CD14-positive monocyte (primary cell): Measurements from ENCODE around the gene DOK5. TPM values are rescaled to one million over a fixed set of nuclear protein-coding genes. Genes with fewer than 3 reads are reported as not detected.

Experiments
- DNase-seq, 3 donors: peaks; one replicate each; pipeline ENCODE4 v3.0.0-alpha.2; 2011 to 2022
- H2AFZ ChIP-seq: 2 replicates; pipeline ENCODE4 v1.6.0; 2012; ENCODE audit warnings: mild to moderate bottlenecking, low read depth, low read length, inconsistent platforms; ENCODE audit not compliant: insufficient read depth, poor library complexity, severe bottlenecking
- H3K27ac ChIP-seq, 2 donors: 1 replicate in 1 of 2; 2 replicates in 1 of 2; pipeline ENCODE4 v1.5.1; 2012 to 2013; ENCODE audit warnings: low read length in 2 of 2, control low read depth in 1 of 2, inconsistent platforms in 1 of 2, low read depth in 1 of 2, mild to moderate bottlenecking in 1 of 2
- H3K27me3 ChIP-seq, 2 donors: one replicate each; pipeline versions ENCODE4 v1.6.0 to v1.6.1; 2011 to 2013; ENCODE audit warnings: low read length in 2 of 2; ENCODE audit not compliant: control insufficient read depth in 2 of 2, insufficient read depth in 2 of 2
- H3K36me3 ChIP-seq, 2 donors: replicated peaks in 1 of 2; 1 replicate in 1 of 2; 2 replicates in 1 of 2; pipeline versions ENCODE4 v1.5.1 to v1.6.1; 2012 to 2013; ENCODE audit warnings: low read length in 2 of 2, control low read depth in 1 of 2, inconsistent platforms in 1 of 2, mild to moderate bottlenecking in 1 of 2; ENCODE audit not compliant: insufficient read depth in 2 of 2, control insufficient read depth in 1 of 2
- H3K4me1 ChIP-seq, 2 donors: 1 replicate in 1 of 2; 2 replicates in 1 of 2; pipeline versions ENCODE4 v1.5.1 to v1.6.1; 2012 to 2013; ENCODE audit warnings: low read length in 2 of 2, control low read depth in 1 of 2, inconsistent platforms in 1 of 2, mild to moderate bottlenecking in 1 of 2, moderate library complexity in 1 of 2; ENCODE audit not compliant: insufficient read depth in 2 of 2, control insufficient read depth in 1 of 2
- H3K4me2 ChIP-seq: replicated peaks from 2 replicates; pipeline ENCODE3; 2012; ENCODE audit warnings: low read length, moderate library complexity, mild to moderate bottlenecking; ENCODE audit not compliant: poor library complexity, severe bottlenecking; ENCODE audit errors: extremely low read depth
- H3K4me3 ChIP-seq, 3 experiments: fragments of 200-600 bp in 1 of 3; sonication (generic) in 1 of 3; replicated peaks in 1 of 3; 1 replicate in 2 of 3; 2 replicates in 1 of 3; pipeline ENCODE4 v1.5.1; 2011 to 2013; ENCODE audit warnings: low read length in 3 of 3, mild to moderate bottlenecking in 3 of 3, control low read depth in 2 of 3, low read depth in 2 of 3, inconsistent platforms in 1 of 3, moderate library complexity in 1 of 3
- H3K79me2 ChIP-seq: 2 replicates; pipeline ENCODE4 v1.6.0; 2012; ENCODE audit warnings: mild to moderate bottlenecking, control low read depth, inconsistent platforms, low read length, moderate library complexity; ENCODE audit not compliant: insufficient read depth
- H3K9ac ChIP-seq: 2 replicates; pipeline ENCODE4 v1.6.0; 2017; ENCODE audit warnings: low read length, mild to moderate bottlenecking; ENCODE audit not compliant: insufficient read depth, poor library complexity, severe bottlenecking
- H3K9me3 ChIP-seq, 2 donors: replicated peaks in 1 of 2; 1 replicate in 1 of 2; 2 replicates in 1 of 2; pipeline versions ENCODE4 v1.5.1 to v1.6.1; 2012 to 2013; ENCODE audit warnings: low read length in 2 of 2, control low read depth in 1 of 2; ENCODE audit not compliant: control insufficient read depth in 1 of 2, insufficient read depth in 1 of 2
- H4K20me1 ChIP-seq: 2 replicates; pipeline ENCODE4 v1.6.0; 2012; ENCODE audit warnings: mild to moderate bottlenecking, low read length, control low read depth, moderate library complexity; ENCODE audit not compliant: insufficient read depth
- H3K27ac Mint-ChIP-seq, 7 donors: one replicate each; pipeline ENCODE4 v1.8.0; 2020; ENCODE audit warnings: mild to moderate bottlenecking in 7 of 7, mixed read lengths in 7 of 7, moderate library complexity in 6 of 7, inconsistent platforms in 2 of 7
- H3K27me3 Mint-ChIP-seq, 3 donors: one replicate each; pipeline ENCODE4 v1.8.0; 2021 to 2022; ENCODE audit warnings: low read depth in 3 of 3, mild to moderate bottlenecking in 3 of 3, mixed read lengths in 3 of 3, moderate library complexity in 3 of 3, inconsistent platforms in 1 of 3
- H3K36me3 Mint-ChIP-seq, 2 donors: one replicate each; pipeline ENCODE4 v1.8.0; 2020; ENCODE audit warnings: mixed read lengths in 2 of 2, inconsistent platforms in 1 of 2, mild to moderate bottlenecking in 1 of 2
- H3K4me1 Mint-ChIP-seq: one replicate; pipeline ENCODE4 v1.8.0; 2020; ENCODE audit warnings: mild to moderate bottlenecking, mixed read lengths
- H3K4me3 Mint-ChIP-seq, 2 donors: one replicate each; pipeline ENCODE4 v1.8.0; 2020; ENCODE audit warnings: mild to moderate bottlenecking in 2 of 2, mixed read lengths in 2 of 2, moderate library complexity in 1 of 2
- H3K9me3 Mint-ChIP-seq, 7 donors: one replicate each; pipeline ENCODE4 v1.8.0; 2020 to 2022; ENCODE audit warnings: mixed read lengths in 7 of 7, mild to moderate bottlenecking in 6 of 7, moderate library complexity in 6 of 7, inconsistent platforms in 2 of 7
- WGBS: methylation state at CpG from one replicate; pipeline ENCODE4 v1.1.5; 2013; ENCODE audit warnings: missing lambda C conversion rate; ENCODE audit not compliant: insufficient coverage; 5-methylcytosine and 5-hydroxymethylcytosine counted together
- intact Hi-C, 2 donors: fragments of 100-400 bp; cut with micrococcal nuclease; formaldehyde crosslinking; loops; one replicate each; pipeline versions ENCODE4 v1.15.0 to v1.15.1; 2023
- polyA plus RNA-seq, 3 donors: library from polyadenylated mRNA; depleted of rRNA in 1 of 3; unstranded in 2 of 3; stranded (reverse) in 1 of 3; fragments of 300-500 nt in 2 of 3; fragments of >200 nt in 1 of 3; fragmentation: Illumina TruSeq in 2 of 3; gene quantifications; 1 replicate in 2 of 3; 2 replicates in 1 of 3; pipeline ENCODE4 v1.2.3, GENCODE V29; 2012 to 2021
- TF ChIP-seq, protein P1 (sequence below): fragments of 200-600 bp; IDR thresholded peaks from one replicate; pipeline ENCODE4 v1.8.0; 2022; ENCODE audit warnings: antibody characterized with exemption, mild to moderate bottlenecking

DOK5 gene
- polyA plus RNA-seq, 3 donors, result not detected

DNA sequence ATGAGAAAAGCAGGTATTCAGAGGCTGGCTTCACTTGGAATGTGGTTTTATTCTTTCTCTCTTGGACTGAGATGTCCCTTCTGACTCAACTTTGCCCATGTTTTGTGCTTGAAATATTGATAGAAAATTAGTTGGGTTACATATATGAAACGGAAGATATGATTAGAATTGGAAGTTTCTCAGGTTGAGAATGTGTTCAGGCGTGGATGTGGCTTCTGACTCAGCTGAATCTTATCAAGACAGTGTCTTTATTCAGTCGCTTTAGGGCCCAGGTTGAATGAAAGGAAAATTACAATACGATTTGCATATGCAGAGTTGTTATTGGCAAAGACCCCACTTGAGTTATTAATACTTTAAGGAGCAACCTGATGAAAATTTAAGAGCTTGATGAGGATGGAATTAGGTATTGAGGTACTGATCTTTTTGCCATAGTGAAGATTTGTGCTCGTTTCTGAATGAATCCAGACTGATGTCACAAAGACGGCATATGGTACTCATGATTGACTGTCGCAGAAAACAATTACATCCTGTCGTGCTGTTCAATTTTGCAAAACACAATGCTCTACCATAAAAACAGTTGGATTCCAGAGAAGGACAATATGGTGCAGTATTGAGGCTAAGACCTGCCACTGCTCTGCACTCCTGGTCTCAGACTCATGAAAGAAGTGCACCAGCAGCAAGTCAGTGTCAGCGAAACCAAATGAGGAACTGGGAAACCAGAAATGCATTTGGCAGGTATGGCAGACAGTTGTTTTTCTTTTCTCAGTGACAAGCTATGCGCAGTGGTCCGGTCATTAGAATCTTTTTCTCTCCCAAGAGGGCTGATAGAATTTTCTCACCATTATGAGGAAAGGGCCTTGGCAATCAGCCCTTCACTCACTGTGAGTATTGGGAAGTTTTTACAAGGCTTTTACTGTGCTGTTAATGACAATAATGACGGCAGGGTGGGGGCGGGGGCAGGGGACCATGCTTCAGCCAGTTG is 158.3 kb downstream of the DOK5 start:
- TF ChIP-seq, protein P1, sequence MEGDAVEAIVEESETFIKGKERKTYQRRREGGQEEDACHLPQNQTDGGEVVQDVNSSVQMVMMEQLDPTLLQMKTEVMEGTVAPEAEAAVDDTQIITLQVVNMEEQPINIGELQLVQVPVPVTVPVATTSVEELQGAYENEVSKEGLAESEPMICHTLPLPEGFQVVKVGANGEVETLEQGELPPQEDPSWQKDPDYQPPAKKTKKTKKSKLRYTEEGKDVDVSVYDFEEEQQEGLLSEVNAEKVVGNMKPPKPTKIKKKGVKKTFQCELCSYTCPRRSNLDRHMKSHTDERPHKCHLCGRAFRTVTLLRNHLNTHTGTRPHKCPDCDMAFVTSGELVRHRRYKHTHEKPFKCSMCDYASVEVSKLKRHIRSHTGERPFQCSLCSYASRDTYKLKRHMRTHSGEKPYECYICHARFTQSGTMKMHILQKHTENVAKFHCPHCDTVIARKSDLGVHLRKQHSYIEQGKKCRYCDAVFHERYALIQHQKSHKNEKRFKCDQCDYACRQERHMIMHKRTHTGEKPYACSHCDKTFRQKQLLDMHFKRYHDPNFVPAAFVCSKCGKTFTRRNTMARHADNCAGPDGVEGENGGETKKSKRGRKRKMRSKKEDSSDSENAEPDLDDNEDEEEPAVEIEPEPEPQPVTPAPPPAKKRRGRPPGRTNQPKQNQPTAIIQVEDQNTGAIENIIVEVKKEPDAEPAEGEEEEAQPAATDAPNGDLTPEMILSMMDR, result no peak
- Mint-ChIP-seq H3K36me3 (no peaks in the 10 kb centered on the region), H3K4me1 (no peaks in the 10 kb centered on the region), H3K4me3 (no peak overlapping the region), H3K9me3 (no peaks in the 10 kb centered on the region), H3K27me3 (peaks cover 3 to 5% (median 4%) of the 10 kb centered on the region in 3 donors), H3K27ac (no peak overlapping the region)
- Histone ChIP-seq H3K4me3 (no peak overlapping the region), H3K36me3 (no peaks in the 10 kb centered on the region), H3K4me2 (no peak overlapping the region), H3K27me3 (no peaks in the 10 kb centered on the region), H4K20me1 (no peaks in the 10 kb centered on the region), H3K27ac (no peak overlapping the region), H3K9me3 (no peaks in the 10 kb centered on the region), H2AFZ (no peak overlapping the region), H3K4me1 (no peaks in the 10 kb centered on the region), H3K79me2 (no peaks in the 10 kb centered on the region), H3K9ac (no peak overlapping the region)
- 63% methylated on average over 9 of the region's 13 CpGs for WGBS
- DNase-seq, result no peak
- intact Hi-C loops, result no loop called here

DNA sequence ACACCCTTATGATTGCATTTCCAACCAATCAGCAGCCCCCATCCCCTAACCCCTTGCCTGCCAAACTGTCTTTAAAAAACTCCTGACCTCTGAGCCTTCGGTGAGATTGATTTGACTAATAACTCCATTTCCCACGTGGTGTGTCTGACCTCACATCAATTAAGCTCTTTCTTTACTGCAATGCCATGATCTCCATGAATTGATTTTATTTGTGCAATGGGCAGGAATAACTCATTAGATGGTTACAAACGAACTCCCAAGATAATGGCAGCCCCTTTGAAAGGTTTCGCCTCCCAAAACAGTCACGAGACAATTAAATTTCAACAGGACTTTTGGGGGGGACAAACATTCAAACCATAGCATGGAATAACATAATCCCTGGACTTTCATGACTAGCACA is 161.2 kb downstream of the DOK5 start:
- Mint-ChIP-seq H3K9me3 (no peaks in the 10 kb centered on the region), H3K27me3 (peaks cover 3 to 5% (median 3%) of the 10 kb centered on the region in 3 donors), H3K36me3 (no peaks in the 10 kb centered on the region), H3K27ac (no peak overlapping the region), H3K4me1 (no peaks in the 10 kb centered on the region), H3K4me3 (no peak overlapping the region)
- H3K9ac ChIP-seq, result no peak overlapping the region
- no peak overlapping the region for H2AFZ ChIP-seq
- H3K27me3 ChIP-seq, result no peaks in the 10 kb centered on the region
- H3K4me2 ChIP-seq, result no peak overlapping the region
- WGBS, result 50% methylated on average over 2 of the region's 5 CpGs
- H3K79me2 ChIP-seq, result no peaks in the 10 kb centered on the region
- DNase-seq, result no peak
- intact Hi-C loops, result no loop called here
- no peak overlapping the region for H3K27ac ChIP-seq
- TF ChIP-seq, protein P1, result no peak
- H3K4me3 ChIP-seq, result no peak overlapping the region
- H3K4me1 ChIP-seq, result no peaks in the 10 kb centered on the region
- H4K20me1 ChIP-seq, result no peaks in the 10 kb centered on the region
- no peaks in the 10 kb centered on the region for H3K36me3 ChIP-seq
- H3K9me3 ChIP-seq, result no peaks in the 10 kb centered on the region
